Cardiac muscle cell (in vitro differentiated cells and primary cell): Measurements from ENCODE around the gene CLDN9. TPM values are rescaled to one million over a fixed set of nuclear protein-coding genes. Genes with fewer than 3 reads are reported as not detected.

Experiments
- DNase-seq, 2 donors: peaks; one replicate each; pipeline versions ENCODE4 v3.0.0 to v3.0.0-alpha.2; 2010 to 2017; ENCODE audit warnings: low read depth in 1 of 2, low spot score in 1 of 2
- H3K27ac ChIP-seq: fragments of 200-600 bp; sonication (generic); 2 replicates; pipeline ENCODE4 v1.5.1; 2016
- H3K27me3 ChIP-seq: fragments of 200-600 bp; sonication (generic); 2 replicates; pipeline ENCODE4 v1.6.0; 2016; ENCODE audit warnings: control low read depth
- H3K36me3 ChIP-seq: fragments of 200-600 bp; sonication (generic); 2 replicates; pipeline ENCODE4 v1.5.1; 2016; ENCODE audit warnings: control low read depth
- H3K4me1 ChIP-seq: fragments of 200-600 bp; sonication (generic); 2 replicates; pipeline ENCODE4 v1.8.1; 2017; ENCODE audit warnings: low read depth, mild to moderate bottlenecking, mixed run types
- H3K4me3 ChIP-seq: fragments of 200-600 bp; sonication (generic); 2 replicates; pipeline ENCODE4 v1.5.1; 2016; ENCODE audit warnings: mild to moderate bottlenecking
- H3K9me3 ChIP-seq: fragments of 200-600 bp; sonication (generic); 2 replicates; pipeline ENCODE4 v1.5.1; 2017; ENCODE audit warnings: low read depth, mild to moderate bottlenecking, control low read depth
- CTCF ChIP-seq: IDR thresholded peaks from 2 replicates; pipeline ENCODE4 v1.5.1; 2012; ENCODE audit warnings: low read depth, mild to moderate bottlenecking, low read length
- polyA plus RNA-seq: library from polyadenylated mRNA; unstranded; fragments of >200 nt; fragmentation: Nextera tagmentation; extraction: Ambion mirVana; gene quantifications from 2 replicates; pipeline ENCODE4 v1.2.1, GENCODE V29; 2016
- total RNA-seq: library from RNA; depleted of rRNA; stranded (reverse); fragments of >200 nt; gene quantifications from 2 replicates; pipeline ENCODE4 v1.2.3, GENCODE V29; 2016

CLDN9 gene
- total and polyA plus RNA-seq, 2 experiments from 2014 or later, result 6.3 to 8.5 TPM

GRCh38 chr16:2966043-2966807 lies 46.5 kb upstream of the CLDN9 start:
- Histone ChIP-seq H3K4me3 (no peak overlapping the region), H3K36me3 (no peaks in the 10 kb centered on the region), H3K27me3 (peaks cover 47% of the 10 kb centered on the region), H3K4me1 (peaks cover 3% of the 10 kb centered on the region), H3K9me3 (no peaks in the 10 kb centered on the region), H3K27ac (no peak overlapping the region)
- no peak for DNase-seq
- TF ChIP-seq CTCF, result no peak

GRCh38 chr16:2966808-2967191 lies 45.9 kb upstream of the CLDN9 start:
- Histone ChIP-seq H3K9me3 (no peaks in the 10 kb centered on the region), H3K4me3 (no peak overlapping the region), H3K36me3 (no peaks in the 10 kb centered on the region), H3K27ac (no peak overlapping the region), H3K4me1 (peaks cover 3% of the 10 kb centered on the region), H3K27me3 (peaks cover 47% of the 10 kb centered on the region)
- TF ChIP-seq CTCF, result no peak
- peak in 1 of 2 donors; percentile 16 for DNase-seq

DNA sequence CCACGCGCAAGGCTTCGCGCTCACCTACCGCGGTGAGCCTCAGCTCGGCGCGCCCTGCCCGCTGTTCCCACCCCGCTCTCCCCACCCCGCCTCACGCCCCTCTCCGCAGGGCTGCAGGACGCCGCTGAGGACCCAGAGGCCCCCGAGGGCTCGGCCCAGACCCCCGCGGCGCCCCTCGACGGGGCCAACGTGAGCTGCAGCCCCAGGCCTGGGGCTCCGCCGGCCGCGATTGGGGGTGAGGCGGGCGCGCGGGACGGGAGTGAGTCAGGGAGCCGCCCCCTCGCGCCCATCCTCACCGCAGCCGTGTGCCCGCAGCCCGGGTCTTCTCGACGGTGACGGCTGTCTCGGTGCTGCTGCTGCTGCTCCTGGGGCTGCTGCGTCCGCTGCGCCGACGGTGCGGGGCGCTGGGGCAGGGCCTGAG lies 45.5 kb upstream of the CLDN9 start:
- H3K36me3 ChIP-seq, result no peaks in the 10 kb centered on the region
- H3K4me3 ChIP-seq, result no peak overlapping the region
- no peak overlapping the region for H3K27ac ChIP-seq
- H3K4me1 ChIP-seq, result peaks cover 3% of the 10 kb centered on the region
- TF ChIP-seq CTCF, result no peak
- DNase-seq, result no peak
- H3K27me3 ChIP-seq, result peaks cover 45% of the 10 kb centered on the region
- no peaks in the 10 kb centered on the region for H3K9me3 ChIP-seq

- Histone ChIP-seq H3K27me3 (peaks cover 40% of the 10 kb centered on the region), H3K4me3 (no peak overlapping the region), H3K9me3 (no peaks in the 10 kb centered on the region), H3K27ac (no peak overlapping the region), H3K36me3 (no peaks in the 10 kb centered on the region), H3K4me1 (peaks cover 3% of the 10 kb centered on the region)
- DNase-seq, result no peak
- no peak for TF ChIP-seq CTCF
Measured at GRCh38 chr16:2967721-2968161, 45.0 kb upstream of the CLDN9 start.

DNA sequence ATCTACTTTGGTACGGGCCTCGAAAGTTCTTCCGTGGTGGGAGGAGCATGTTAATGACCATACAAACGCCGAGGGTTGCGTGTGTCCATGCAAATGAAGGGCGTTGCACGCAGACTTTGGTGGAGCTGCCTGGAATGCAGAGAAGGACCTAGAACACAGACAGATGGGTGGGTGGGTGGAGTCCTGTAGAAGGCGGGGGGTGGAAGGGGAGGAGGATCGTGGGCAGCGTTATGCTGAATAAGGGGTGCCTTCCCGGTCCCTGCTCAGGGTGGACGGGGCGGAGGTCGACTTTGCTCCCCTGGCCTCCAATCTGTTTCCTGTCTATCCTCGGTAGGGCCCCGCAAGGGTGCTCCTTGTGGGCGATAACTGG lies 44.4 kb upstream of the CLDN9 start:
- no peak for DNase-seq
- H3K4me1 ChIP-seq, result peaks cover 3% of the 10 kb centered on the region
- peak overlapping the region; percentile 49 for H3K4me3 ChIP-seq
- no peak overlapping the region for H3K27ac ChIP-seq
- H3K27me3 ChIP-seq, result peaks cover 34% of the 10 kb centered on the region
- no peak for TF ChIP-seq CTCF
- H3K36me3 ChIP-seq, result no peaks in the 10 kb centered on the region
- H3K9me3 ChIP-seq, result no peaks in the 10 kb centered on the region
